Body of pancreas (tissue), 4 donors: ENCODE measurements around the gene HOXA11. TPM values are rescaled to one million over a fixed set of nuclear protein-coding genes. Genes with fewer than 3 reads are reported as not detected.

Source experiments
- ATAC-seq: fragments of 150-250 bp; one replicate; pipeline ENCODE4 v1.9.1; 2016
- DNase-seq, 4 donors: peaks; one replicate each; pipeline ENCODE4 v3.0.0-alpha.2; 2019
- H3K27ac ChIP-seq, 4 donors: fragments of 200-600 bp; sonication (generic); 1 replicate in 3 of 4; 2 replicates in 1 of 4; pipeline versions ENCODE4 v1.5.1 to v1.6.1; 2016 to 2019; ENCODE audit warnings: mild to moderate bottlenecking in 1 of 4, mixed read lengths in 1 of 4, moderate library complexity in 1 of 4
- H3K27me3 ChIP-seq, 2 donors: fragments of 200-600 bp; sonication (generic); one replicate each; pipeline ENCODE4 v1.6.0; 2016; ENCODE audit warnings: mild to moderate bottlenecking in 1 of 2
- H3K36me3 ChIP-seq, 2 donors: fragments of 200-600 bp; sonication (generic); replicated peaks in 1 of 2; 2 replicates each; pipeline ENCODE4 v1.5.1; 2016; ENCODE audit warnings: low read depth in 2 of 2; ENCODE audit not compliant: insufficient read depth in 1 of 2
- H3K4me1 ChIP-seq: fragments of 200-600 bp; sonication (generic); one replicate; pipeline ENCODE4 v1.6.0; 2016
- H3K4me3 ChIP-seq, 2 donors: fragments of 200-600 bp; sonication (generic); 1 replicate in 1 of 2; 2 replicates in 1 of 2; pipeline ENCODE4 v1.5.1; 2016 to 2019
- H3K9me3 ChIP-seq, 3 donors: fragments of 200-600 bp; sonication (generic); 1 replicate in 2 of 3; 2 replicates in 1 of 3; pipeline ENCODE4 v1.5.1; 2016
- POLR2A ChIP-seq, 3 donors: fragments of 450-650 bp; IDR thresholded peaks; one replicate each; pipeline ENCODE4 v1.6.1; 2016; ENCODE audit warnings: antibody characterized with exemption in 3 of 3, mild to moderate bottlenecking in 2 of 3
- WGBS, 2 donors: methylation state at CpG; one replicate each; pipeline ENCODE4 v1.1.5; 2017; 5-methylcytosine and 5-hydroxymethylcytosine counted together
- intact Hi-C: fragments of 100-400 bp; cut with DNase I; formaldehyde crosslinking; loops from one replicate; pipeline ENCODE4 v1.15.1; 2023
- total RNA-seq, 2 donors: library from RNA; depleted of rRNA; stranded (reverse); fragments of >200 nt; gene quantifications; one replicate each; pipeline ENCODE4 v1.1.0, GENCODE V29; 2016
- TF ChIP-seq, protein P1 (sequence below), 7 experiments: fragments of 450-650 bp in 4 of 7; fragments of 200-600 bp in 3 of 7; sonication (generic) in 3 of 7; IDR thresholded peaks; one replicate each; pipeline ENCODE4 v1.5.1; 2016 to 2019; ENCODE audit warnings: antibody characterized with exemption in 7 of 7

Gene HOXA11
- total RNA-seq, 2 donors from 2014 or later, result not detected

DNA sequence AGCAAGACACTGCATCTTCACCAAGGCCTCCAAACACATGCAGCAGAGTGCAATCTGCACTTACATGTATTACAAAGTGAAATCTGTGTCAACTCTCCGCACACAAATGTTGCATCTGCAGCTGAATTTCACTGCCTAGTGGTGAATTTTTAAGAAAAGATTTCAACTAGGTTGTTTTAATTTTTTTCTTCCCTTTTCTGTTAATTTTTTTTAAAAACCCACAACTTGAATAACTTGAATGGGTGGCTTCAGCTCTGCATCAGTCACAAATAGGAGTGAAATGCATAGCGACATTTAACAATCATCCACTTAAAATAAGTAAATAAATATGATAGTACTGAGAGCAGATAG is 8.9 kb upstream of the HOXA11 start:
- Histone ChIP-seq H3K9me3 (no peaks in the 10 kb centered on the region), H3K27me3 (peaks cover 0 to 88% of the 10 kb centered on the region in 2 donors), H3K4me1 (peaks cover 28% of the 10 kb centered on the region), H3K4me3 (no peak overlapping the region), H3K36me3 (no peaks in the 10 kb centered on the region), H3K27ac (no peak overlapping the region)
- ATAC-seq (no peak), DNase-seq (peak in 1 of 4 donors; percentile 8)
- WGBS, 2 donors, result 34 to 45% methylated on average over 2 of the region's 2 CpGs
- TF ChIP-seq POLR2A (IDR thresholded peaks at IDR 0.05), result no peak
- TF ChIP-seq, protein P1, sequence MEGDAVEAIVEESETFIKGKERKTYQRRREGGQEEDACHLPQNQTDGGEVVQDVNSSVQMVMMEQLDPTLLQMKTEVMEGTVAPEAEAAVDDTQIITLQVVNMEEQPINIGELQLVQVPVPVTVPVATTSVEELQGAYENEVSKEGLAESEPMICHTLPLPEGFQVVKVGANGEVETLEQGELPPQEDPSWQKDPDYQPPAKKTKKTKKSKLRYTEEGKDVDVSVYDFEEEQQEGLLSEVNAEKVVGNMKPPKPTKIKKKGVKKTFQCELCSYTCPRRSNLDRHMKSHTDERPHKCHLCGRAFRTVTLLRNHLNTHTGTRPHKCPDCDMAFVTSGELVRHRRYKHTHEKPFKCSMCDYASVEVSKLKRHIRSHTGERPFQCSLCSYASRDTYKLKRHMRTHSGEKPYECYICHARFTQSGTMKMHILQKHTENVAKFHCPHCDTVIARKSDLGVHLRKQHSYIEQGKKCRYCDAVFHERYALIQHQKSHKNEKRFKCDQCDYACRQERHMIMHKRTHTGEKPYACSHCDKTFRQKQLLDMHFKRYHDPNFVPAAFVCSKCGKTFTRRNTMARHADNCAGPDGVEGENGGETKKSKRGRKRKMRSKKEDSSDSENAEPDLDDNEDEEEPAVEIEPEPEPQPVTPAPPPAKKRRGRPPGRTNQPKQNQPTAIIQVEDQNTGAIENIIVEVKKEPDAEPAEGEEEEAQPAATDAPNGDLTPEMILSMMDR (IDR thresholded peaks at IDR 0.05), result no peak
- intact Hi-C loops, result loop anchor here (10.0 kb wide), 3 partner anchors 381 to 901 kb away; no protein-coding TSS in a partner anchor

GRCh38 chr7:27193335-27194001 is 8.4 kb upstream of the HOXA11 start:
- intact Hi-C loops, result loop anchor here (10.0 kb wide), 3 partner anchors 381 to 901 kb away; no protein-coding TSS in a partner anchor
- H3K4me3 ChIP-seq, result no peak overlapping the region
- H3K36me3 ChIP-seq, result no peaks in the 10 kb centered on the region
- H3K9me3 ChIP-seq, result no peaks in the 10 kb centered on the region
- no peak for ATAC-seq
- H3K4me1 ChIP-seq, result peaks cover 29% of the 10 kb centered on the region
- H3K27ac ChIP-seq, result no peak overlapping the region
- TF ChIP-seq POLR2A (IDR thresholded peaks at IDR 0.05), result no peak
- TF ChIP-seq, protein P1 (IDR thresholded peaks at IDR 0.05), result no peak
- peaks cover 0 to 88% of the 10 kb centered on the region in 2 donors for H3K27me3 ChIP-seq
- WGBS, 2 donors, result 15 to 16% methylated on average over 27 to 29 of the region's 29 CpGs
- DNase-seq, result peak in 1 of 4 donors; percentile 5

- DNase-seq (peak in 2 of 4 donors; percentile 13 to 17), ATAC-seq (peak; percentile 43)
- WGBS, 2 donors, result 3 to 12% methylated on average over 35 to 78 of the region's 78 CpGs
- TF ChIP-seq, protein P1 (IDR thresholded peaks at IDR 0.05), result no peak
- Histone ChIP-seq H3K36me3 (no peaks in the 10 kb centered on the region), H3K4me3 (no peak overlapping the region), H3K27ac (no peak overlapping the region), H3K9me3 (no peaks in the 10 kb centered on the region), H3K27me3 (peaks cover 0 to 88% of the 10 kb centered on the region in 2 donors), H3K4me1 (peaks cover 37% of the 10 kb centered on the region)
- intact Hi-C loops, result loop anchor here (10.0 kb wide), 3 partner anchors 382 to 902 kb away; no protein-coding TSS in a partner anchor
These were observed 7.7 kb upstream of the HOXA11 start for GRCh38 chr7:27192546-27193334.

DNA sequence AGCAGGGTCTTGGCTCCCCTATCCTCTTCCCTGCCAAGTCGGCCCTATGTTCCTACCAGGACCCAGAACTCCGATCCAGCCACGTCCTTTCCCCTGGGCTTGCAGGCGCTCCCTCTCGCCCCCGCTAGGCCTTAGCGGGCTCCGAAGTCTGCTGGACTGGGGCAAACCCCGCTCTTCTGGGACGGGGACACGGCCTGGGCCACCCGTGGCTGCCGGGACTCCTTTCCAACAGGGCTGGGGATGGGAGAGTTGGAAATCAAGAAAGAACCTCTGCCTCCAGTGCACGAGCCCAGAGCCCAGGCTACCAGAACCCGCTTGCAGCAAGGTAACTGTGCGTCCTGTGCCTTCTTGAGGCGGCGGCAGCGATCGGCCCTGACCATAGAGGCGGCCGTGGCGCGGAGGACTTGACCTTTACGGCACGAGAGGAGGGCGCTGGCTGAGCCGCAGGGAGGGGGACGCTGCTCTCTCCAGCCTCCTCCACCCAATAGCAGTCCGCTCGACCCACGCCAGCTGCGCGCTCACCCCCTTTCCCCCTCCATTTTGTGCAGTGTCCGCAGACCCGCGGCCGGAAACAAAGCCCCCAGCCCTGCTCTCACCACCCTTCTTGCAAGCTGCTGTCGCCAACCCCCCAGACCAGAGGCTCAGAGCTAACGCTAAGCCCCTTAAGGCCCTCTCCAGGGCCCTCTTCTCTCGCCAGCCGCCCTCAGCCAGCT is 7.0 kb upstream of the HOXA11 start:
- H3K4me3 ChIP-seq, result no peak overlapping the region

More for the DNA sequence above, 7.0 kb upstream of the HOXA11 start:
- H3K27me3 ChIP-seq, result peaks cover 0 to 83% of the 10 kb centered on the region in 2 donors
- intact Hi-C loops, result loop anchor here (10.0 kb wide), 3 partner anchors 383 to 903 kb away; no protein-coding TSS in a partner anchor
- no peak overlapping the region for H3K27ac ChIP-seq
- ATAC-seq (no peak), DNase-seq (peak in 2 of 4 donors; percentile 12 to 16)
- H3K4me1 ChIP-seq, result peaks cover 40% of the 10 kb centered on the region
- no peaks in the 10 kb centered on the region for H3K9me3 ChIP-seq
- 8 to 13% methylated on average over 6 to 41 of the region's 42 CpGs for WGBS, 2 donors
- no peak for TF ChIP-seq POLR2A (IDR thresholded peaks at IDR 0.05)
- TF ChIP-seq, protein P1 (IDR thresholded peaks at IDR 0.05), result no peak
- H3K36me3 ChIP-seq, result no peaks in the 10 kb centered on the region
